GM12872 (cell line): ENCODE results near the gene PTPRH.

Experiments used
- TF ChIP-seq, protein P1 (sequence below): IDR thresholded peaks from 3 replicates; pipeline ENCODE4 v1.5.1; 2011; ENCODE audit warnings: low read depth, mild to moderate bottlenecking, low read length, moderate library complexity; ENCODE audit not compliant: insufficient read depth

The PTPRH gene

DNA sequence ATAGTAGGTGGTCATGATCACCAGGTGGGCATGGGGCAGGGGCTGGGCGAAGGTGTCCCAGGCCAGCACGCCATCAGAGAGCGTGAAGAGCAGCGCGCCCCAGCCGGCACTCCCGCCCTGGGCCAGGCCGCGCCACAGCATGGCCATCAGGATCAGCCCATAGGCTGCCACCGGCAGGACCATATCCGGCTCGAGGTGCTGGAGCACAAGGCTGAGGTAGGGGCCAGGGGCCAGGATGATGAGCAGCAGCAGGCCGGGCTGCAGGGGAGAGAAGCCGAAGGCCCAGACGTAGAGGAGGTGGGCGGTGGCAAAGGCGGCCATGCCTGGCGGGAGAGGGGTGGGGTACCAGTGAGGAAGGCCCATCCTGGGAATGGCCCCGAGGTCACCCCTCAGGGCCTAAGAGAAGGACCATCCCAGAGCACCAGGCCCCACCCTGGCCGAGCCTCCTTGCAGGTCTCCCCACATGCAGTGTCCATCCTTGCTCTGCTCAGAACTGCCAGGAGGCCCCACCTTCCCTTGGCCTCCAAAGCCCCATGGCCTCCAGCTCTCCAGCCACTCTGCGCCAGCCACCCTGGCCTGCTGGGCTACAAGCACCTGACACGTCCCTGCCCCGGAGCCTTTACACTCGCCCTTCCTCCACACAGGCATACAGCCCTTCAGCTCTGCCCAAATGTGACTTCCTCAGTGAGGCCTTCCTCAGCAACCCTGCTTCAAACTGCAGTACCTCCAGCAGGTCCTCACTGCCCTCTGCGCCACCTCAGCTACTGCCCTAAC lies 18.1 kb upstream of the PTPRH start:
- TF ChIP-seq, protein P1, sequence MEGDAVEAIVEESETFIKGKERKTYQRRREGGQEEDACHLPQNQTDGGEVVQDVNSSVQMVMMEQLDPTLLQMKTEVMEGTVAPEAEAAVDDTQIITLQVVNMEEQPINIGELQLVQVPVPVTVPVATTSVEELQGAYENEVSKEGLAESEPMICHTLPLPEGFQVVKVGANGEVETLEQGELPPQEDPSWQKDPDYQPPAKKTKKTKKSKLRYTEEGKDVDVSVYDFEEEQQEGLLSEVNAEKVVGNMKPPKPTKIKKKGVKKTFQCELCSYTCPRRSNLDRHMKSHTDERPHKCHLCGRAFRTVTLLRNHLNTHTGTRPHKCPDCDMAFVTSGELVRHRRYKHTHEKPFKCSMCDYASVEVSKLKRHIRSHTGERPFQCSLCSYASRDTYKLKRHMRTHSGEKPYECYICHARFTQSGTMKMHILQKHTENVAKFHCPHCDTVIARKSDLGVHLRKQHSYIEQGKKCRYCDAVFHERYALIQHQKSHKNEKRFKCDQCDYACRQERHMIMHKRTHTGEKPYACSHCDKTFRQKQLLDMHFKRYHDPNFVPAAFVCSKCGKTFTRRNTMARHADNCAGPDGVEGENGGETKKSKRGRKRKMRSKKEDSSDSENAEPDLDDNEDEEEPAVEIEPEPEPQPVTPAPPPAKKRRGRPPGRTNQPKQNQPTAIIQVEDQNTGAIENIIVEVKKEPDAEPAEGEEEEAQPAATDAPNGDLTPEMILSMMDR = no peak

DNA sequence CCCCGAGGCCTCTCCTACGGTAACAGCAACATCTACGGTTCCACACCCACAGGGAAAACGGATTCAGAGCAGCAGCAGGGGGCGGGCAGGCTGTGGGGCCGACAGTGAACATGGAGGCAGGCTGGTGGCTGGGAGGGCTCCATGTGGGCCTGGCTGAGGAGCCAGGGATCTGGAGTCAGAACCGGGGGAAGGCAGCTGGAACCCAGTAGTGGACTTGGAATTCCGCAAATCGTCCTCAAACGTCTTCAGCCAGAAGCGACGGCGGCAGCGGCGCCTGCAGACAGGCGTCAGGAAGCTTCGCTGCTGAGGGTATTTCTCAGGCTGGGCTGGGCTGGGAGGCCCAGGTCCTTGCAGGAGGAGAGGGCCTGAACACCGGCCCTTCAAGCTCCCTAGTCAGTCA lies 17.5 kb upstream of the PTPRH start:
- TF ChIP-seq, protein P1 = no peak

DNA sequence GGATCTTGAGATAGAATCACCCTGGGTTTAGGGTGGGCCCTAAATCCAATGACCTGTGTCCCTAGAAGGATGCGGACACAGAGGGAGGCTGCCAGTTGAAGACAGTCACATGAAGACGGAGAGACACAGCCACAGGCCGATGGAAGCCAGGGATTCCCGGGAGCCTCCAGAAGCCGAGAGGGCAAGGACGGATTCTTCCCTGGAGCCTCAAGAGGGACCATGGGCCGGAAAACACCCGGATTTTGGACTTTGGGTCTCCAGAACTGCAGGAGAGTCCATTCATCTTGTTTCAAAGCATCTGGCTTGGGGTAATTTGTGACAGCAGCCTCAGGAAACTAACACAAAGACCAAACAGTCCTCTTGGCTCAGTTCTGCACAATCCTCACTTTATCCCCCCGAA lies 17.0 kb upstream of the PTPRH start:
- TF ChIP-seq, protein P1 = no peak

DNA sequence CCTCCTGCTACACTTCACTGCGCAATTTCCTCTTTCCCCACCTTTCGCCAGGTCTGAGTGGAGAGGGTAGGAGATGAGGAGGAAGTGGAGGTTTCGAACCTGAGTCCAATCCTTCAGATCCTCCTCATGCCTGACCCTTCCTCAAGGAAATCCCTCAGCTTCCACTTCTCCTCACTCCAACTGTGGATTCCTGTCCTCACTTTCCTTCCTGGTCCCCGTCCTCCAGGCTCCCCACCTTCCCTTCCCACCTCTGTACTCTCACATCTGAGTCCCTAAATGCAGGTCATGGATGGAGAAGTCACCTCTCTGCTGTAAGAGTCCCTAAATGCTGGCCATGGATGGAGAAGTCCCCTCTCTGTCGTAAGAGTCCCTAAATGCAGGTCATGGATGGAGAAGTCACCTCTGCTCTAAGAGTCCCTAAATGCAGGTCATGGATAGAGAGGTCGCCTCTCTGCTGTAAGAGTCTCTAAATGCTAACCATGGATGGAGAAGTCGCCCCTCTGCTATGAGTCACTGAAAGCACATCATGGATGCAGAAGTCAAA lies 16.2 kb upstream of the PTPRH start:
- TF ChIP-seq, protein P1 = no peak

DNA sequence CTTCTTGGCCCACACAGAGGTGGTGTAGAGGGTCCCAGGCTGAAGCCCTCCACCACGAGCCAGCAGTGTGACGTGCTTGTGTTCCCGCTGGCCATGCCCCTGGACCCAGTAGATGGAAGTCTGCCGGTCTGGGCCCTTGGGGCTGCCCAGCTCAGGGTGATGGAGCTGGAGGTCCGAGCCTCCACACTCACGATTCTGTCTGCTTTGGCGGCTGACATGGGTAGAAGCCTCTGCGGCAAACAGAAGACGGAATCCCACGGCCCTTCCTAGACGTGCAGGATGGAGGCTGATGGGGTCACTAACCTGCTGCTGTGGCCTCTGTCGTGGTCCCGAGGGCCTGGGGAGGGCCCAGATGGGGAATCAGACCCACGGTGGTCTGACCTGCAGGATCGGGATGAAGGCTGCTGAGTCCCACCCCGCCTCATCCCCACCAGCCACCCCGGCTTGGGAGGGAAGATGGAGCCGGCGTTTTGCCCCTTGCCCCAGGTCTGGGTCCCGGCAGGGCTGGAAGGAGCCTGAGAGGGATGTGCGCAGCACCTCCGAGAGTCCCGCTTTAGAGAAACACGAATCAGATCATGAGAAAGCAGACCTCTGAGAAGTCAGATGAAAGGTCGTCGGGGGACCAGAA lies 14.9 kb upstream of the PTPRH start:
- TF ChIP-seq, protein P1 = no peak

DNA sequence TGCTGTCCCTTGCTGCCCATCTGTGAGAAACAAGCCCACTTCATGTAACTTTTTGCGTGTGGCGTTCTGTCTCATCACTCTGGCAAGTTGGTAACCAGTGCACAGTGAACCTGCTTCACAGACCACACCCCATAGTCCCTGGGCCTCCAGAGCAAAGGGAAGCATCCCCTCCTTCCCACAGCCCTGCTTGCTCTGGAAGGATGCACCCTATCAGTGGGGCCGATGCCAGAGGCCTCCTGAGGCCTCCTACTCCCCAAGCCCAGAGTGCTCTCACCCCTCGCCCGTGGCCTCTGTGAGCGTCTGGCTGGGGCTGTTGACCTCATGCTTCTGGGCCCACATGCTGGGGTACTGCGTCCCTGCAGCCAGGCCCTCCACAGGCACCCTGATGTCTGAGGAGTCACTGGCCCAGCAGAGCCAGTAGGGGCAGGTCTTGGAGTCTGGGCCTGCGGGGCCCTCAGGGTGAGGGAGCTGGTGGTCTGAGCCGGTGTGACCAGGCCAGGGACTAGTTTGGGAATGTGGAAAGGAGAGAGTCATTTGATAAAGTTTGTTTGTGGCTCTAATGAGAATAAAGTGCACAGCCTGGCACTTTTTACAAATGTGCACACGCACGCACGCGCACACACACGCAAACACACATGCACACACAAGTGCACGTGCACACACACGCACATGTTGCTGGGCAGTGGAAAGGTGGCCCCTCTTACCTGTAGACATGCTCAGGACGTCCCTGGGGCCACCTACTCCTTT lies 14.2 kb upstream of the PTPRH start:
- TF ChIP-seq, protein P1 = no peak

DNA sequence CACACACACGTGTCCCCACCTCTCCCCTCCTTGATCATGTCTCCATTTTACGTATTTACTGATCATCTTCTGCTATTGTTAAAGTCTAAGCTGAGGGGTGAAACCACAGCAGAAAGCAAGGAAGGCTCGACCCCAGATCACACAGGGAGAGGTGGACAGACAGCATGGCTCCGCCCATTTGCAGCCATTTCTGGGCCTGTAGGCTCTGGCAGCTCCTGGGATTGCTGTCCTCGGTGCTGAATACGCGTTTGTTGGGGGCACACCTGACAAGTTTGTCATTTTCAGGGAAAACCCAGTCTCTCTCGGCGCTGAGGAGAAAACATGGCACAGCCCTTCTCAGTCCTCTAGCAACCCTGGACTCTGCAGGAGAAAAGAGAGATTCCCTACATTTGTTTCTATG lies 11.2 kb upstream of the PTPRH start:
- TF ChIP-seq, protein P1 = no peak
